Hepatocyte (in vitro differentiated cells): ENCODE data around the gene ARHGEF4. TPM values are rescaled to one million over a fixed set of nuclear protein-coding genes. Genes with fewer than 3 reads are reported as not detected.

Source experiments
- DNase-seq: peaks from one replicate; pipeline ENCODE4 v3.0.0-alpha.2; 2016; ENCODE audit warnings: low spot score
- H2AFZ ChIP-seq: fragments of 200-600 bp; sonication (generic); 2 replicates; pipeline ENCODE4 v1.6.0; 2016; ENCODE audit warnings: antibody characterized with exemption, mild to moderate bottlenecking
- H3K27ac ChIP-seq: fragments of 200-600 bp; sonication (generic); 2 replicates; pipeline ENCODE4 v1.5.1; 2016; ENCODE audit warnings: mild to moderate bottlenecking
- H3K27me3 ChIP-seq: fragments of 200-600 bp; sonication (generic); 2 replicates; pipeline ENCODE4 v1.6.1; 2016
- H3K36me3 ChIP-seq: fragments of 200-600 bp; sonication (generic); replicated peaks from 2 replicates; pipeline ENCODE4 v1.5.1; 2016; ENCODE audit warnings: low read depth; ENCODE audit not compliant: insufficient read depth
- H3K4me1 ChIP-seq: fragments of 200-600 bp; sonication (generic); 2 replicates; pipeline ENCODE4 v1.5.1; 2016; ENCODE audit warnings: mild to moderate bottlenecking, moderate library complexity; ENCODE audit not compliant: insufficient read depth
- H3K4me2 ChIP-seq: fragments of 200-600 bp; sonication (generic); 2 replicates; pipeline ENCODE4 v1.6.0; 2016
- H3K4me3 ChIP-seq: fragments of 200-600 bp; sonication (generic); 2 replicates; pipeline ENCODE4 v1.5.1; 2016; ENCODE audit warnings: mild to moderate bottlenecking
- H3K79me2 ChIP-seq: fragments of 200-600 bp; sonication (generic); 2 replicates; pipeline ENCODE4 v1.6.0; 2017; ENCODE audit warnings: mild to moderate bottlenecking
- H3K9me2 ChIP-seq: fragments of 200-600 bp; sonication (generic); replicated peaks from 2 replicates; pipeline ENCODE4 v1.6.0; 2017; ENCODE audit warnings: mild to moderate bottlenecking; ENCODE audit not compliant: insufficient read depth
- H3K9me3 ChIP-seq: fragments of 200-600 bp; sonication (generic); 2 replicates; pipeline ENCODE4 v1.5.1; 2016; ENCODE audit warnings: low read depth, mild to moderate bottlenecking
- H4K20me1 ChIP-seq: fragments of 200-600 bp; sonication (generic); 2 replicates; pipeline ENCODE4 v1.6.0; 2016; ENCODE audit warnings: mild to moderate bottlenecking; ENCODE audit not compliant: insufficient read depth, poor library complexity, severe bottlenecking
- EZH2 ChIP-seq: fragments of 200-600 bp; sonication (generic); IDR thresholded peaks from 2 replicates; pipeline ENCODE4 v1.6.1; 2016; ENCODE audit warnings: antibody characterized with exemption, mild to moderate bottlenecking, borderline replicate concordance
- EZH2phosphoT487 ChIP-seq: fragments of 200-600 bp; sonication (generic); IDR thresholded peaks from one replicate; pipeline ENCODE4 v1.6.1; 2018; ENCODE audit warnings: antibody characterized with exemption, mild to moderate bottlenecking, low read depth, moderate library complexity; ENCODE audit not compliant: unreplicated experiment, severe bottlenecking
- WGBS: methylation state at CpG from one replicate; pipeline ENCODE4 v1.1.6; 2016; ENCODE audit warnings: low lambda C conversion rate; ENCODE audit errors: missing lambda C conversion rate; 5-methylcytosine and 5-hydroxymethylcytosine counted together
- polyA plus RNA-seq: library from polyadenylated mRNA; unstranded; fragments of >200 nt; fragmentation: Nextera tagmentation; extraction: Ambion mirVana; gene quantifications from 2 replicates; pipeline ENCODE4 v1.2.1, GENCODE V29; 2016
- total RNA-seq: library from RNA; depleted of rRNA; stranded (reverse); fragments of >200 nt; gene quantifications from 2 replicates; pipeline ENCODE4 v1.2.3, GENCODE V29; 2014
- TF ChIP-seq, protein P1 (sequence below): fragments of 200-600 bp; sonication (generic); IDR thresholded peaks from 2 replicates; pipeline ENCODE4 v1.5.1; 2016; ENCODE audit warnings: antibody characterized with exemption, mild to moderate bottlenecking; ENCODE audit not compliant: poor library complexity

The ARHGEF4 gene
- total and polyA plus RNA-seq, 2 experiments from 2014 or later, result 11.2 to 15.8 TPM

DNA sequence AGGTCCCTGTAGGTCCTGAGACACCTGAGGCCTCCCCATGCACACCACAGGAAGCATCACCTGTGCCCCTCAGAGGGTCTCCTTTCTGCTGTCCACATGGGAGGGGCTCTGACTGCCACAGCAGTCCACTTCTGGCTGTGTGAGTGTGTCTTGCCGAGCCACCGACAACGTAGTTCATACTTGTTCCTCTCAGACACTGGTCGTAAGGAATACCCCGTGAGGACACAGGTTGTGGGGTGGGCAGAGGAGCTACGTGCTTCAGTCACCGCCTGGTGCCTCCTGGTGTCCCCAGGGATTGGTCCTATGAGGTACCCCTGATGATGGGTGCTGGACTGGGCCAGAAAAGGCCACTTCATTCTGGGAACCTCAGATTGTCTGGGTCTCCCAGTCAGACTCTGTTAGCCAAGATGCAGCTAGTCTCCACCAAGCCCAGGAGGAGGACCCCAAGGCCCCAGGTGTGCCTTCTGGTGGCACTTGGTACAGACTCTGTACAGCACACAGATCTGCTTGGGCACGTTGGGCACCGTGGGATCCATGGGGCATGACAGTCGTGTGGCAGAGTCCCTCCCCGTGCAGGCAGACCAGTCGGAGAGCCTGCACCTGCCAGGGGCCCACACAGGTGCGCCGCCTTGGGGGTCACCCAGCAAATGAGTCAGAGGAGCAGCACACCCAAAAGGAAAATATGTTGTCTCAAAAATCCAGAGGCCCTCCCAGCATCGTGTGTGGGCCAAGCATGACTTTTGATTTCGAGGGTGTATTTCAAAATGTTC lies 2.5 kb downstream of the ARHGEF4 start:
- peaks cover 3% of the 10 kb centered on the region for H3K4me1 ChIP-seq
- DNase-seq, result no peak
- no peaks in the 10 kb centered on the region for H4K20me1 ChIP-seq
- TF ChIP-seq, protein P1, sequence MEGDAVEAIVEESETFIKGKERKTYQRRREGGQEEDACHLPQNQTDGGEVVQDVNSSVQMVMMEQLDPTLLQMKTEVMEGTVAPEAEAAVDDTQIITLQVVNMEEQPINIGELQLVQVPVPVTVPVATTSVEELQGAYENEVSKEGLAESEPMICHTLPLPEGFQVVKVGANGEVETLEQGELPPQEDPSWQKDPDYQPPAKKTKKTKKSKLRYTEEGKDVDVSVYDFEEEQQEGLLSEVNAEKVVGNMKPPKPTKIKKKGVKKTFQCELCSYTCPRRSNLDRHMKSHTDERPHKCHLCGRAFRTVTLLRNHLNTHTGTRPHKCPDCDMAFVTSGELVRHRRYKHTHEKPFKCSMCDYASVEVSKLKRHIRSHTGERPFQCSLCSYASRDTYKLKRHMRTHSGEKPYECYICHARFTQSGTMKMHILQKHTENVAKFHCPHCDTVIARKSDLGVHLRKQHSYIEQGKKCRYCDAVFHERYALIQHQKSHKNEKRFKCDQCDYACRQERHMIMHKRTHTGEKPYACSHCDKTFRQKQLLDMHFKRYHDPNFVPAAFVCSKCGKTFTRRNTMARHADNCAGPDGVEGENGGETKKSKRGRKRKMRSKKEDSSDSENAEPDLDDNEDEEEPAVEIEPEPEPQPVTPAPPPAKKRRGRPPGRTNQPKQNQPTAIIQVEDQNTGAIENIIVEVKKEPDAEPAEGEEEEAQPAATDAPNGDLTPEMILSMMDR, result no peak
- no peak for TF ChIP-seq EZH2phosphoT487
- no peak for TF ChIP-seq EZH2
- H3K79me2 ChIP-seq, result no peaks in the 10 kb centered on the region
- H3K27ac ChIP-seq, result no peak overlapping the region
- peaks cover 29% of the 10 kb centered on the region for H3K27me3 ChIP-seq
- no peak overlapping the region for H2AFZ ChIP-seq
- no peak overlapping the region for H3K4me2 ChIP-seq
- H3K9me3 ChIP-seq, result no peaks in the 10 kb centered on the region
- H3K36me3 ChIP-seq, result no peaks in the 10 kb centered on the region
- H3K4me3 ChIP-seq, result no peak overlapping the region
- 91% methylated on average over 16 of the region's 16 CpGs for WGBS
- no peaks in the 10 kb centered on the region for H3K9me2 ChIP-seq

- H3K9me3 ChIP-seq, result no peaks in the 10 kb centered on the region
- 87% methylated on average over 8 of the region's 8 CpGs for WGBS
- H2AFZ ChIP-seq, result no peak overlapping the region
- no peaks in the 10 kb centered on the region for H3K79me2 ChIP-seq
- no peak overlapping the region for H3K27ac ChIP-seq
- no peaks in the 10 kb centered on the region for H3K9me2 ChIP-seq
- no peak for TF ChIP-seq EZH2phosphoT487
- TF ChIP-seq, protein P1, result no peak
- no peak for TF ChIP-seq EZH2
- H3K4me2 ChIP-seq, result no peak overlapping the region
- no peak for DNase-seq
- H4K20me1 ChIP-seq, result no peaks in the 10 kb centered on the region
- no peaks in the 10 kb centered on the region for H3K4me1 ChIP-seq
- no peak overlapping the region for H3K4me3 ChIP-seq
- H3K27me3 ChIP-seq, result peaks cover 29% of the 10 kb centered on the region
- H3K36me3 ChIP-seq, result no peaks in the 10 kb centered on the region
Measured at GRCh38 chr2:130840506-130840905, 3.8 kb downstream of the ARHGEF4 start.

- H3K4me1 ChIP-seq, result no peaks in the 10 kb centered on the region
- peaks cover 28% of the 10 kb centered on the region for H3K27me3 ChIP-seq
- TF ChIP-seq, protein P1, result no peak
- TF ChIP-seq EZH2, result no peak
- TF ChIP-seq EZH2phosphoT487, result no peak
- no peak overlapping the region for H2AFZ ChIP-seq
- no peak for DNase-seq
- H4K20me1 ChIP-seq, result no peaks in the 10 kb centered on the region
- H3K36me3 ChIP-seq, result no peaks in the 10 kb centered on the region
- H3K4me3 ChIP-seq, result no peak overlapping the region
- no peaks in the 10 kb centered on the region for H3K9me3 ChIP-seq
- H3K79me2 ChIP-seq, result no peaks in the 10 kb centered on the region
- H3K4me2 ChIP-seq, result no peak overlapping the region
- no peak overlapping the region for H3K27ac ChIP-seq
- no peaks in the 10 kb centered on the region for H3K9me2 ChIP-seq
- 91% methylated on average over 6 of the region's 6 CpGs for WGBS
Measured at GRCh38 chr2:130841741-130842365, 5.1 kb downstream of the ARHGEF4 start.
